Measurements from ENCODE around the gene CNIH1.

GRCh38 chr14:54489318-54489683 lies 48.1 kb upstream of the CNIH1 start:
- no peak for TF ChIP-seq CTCF (IDR thresholded peaks at IDR 0.05; ENCODE audit: insufficient read depth, low read length)
- TF ChIP-seq, protein P1, sequence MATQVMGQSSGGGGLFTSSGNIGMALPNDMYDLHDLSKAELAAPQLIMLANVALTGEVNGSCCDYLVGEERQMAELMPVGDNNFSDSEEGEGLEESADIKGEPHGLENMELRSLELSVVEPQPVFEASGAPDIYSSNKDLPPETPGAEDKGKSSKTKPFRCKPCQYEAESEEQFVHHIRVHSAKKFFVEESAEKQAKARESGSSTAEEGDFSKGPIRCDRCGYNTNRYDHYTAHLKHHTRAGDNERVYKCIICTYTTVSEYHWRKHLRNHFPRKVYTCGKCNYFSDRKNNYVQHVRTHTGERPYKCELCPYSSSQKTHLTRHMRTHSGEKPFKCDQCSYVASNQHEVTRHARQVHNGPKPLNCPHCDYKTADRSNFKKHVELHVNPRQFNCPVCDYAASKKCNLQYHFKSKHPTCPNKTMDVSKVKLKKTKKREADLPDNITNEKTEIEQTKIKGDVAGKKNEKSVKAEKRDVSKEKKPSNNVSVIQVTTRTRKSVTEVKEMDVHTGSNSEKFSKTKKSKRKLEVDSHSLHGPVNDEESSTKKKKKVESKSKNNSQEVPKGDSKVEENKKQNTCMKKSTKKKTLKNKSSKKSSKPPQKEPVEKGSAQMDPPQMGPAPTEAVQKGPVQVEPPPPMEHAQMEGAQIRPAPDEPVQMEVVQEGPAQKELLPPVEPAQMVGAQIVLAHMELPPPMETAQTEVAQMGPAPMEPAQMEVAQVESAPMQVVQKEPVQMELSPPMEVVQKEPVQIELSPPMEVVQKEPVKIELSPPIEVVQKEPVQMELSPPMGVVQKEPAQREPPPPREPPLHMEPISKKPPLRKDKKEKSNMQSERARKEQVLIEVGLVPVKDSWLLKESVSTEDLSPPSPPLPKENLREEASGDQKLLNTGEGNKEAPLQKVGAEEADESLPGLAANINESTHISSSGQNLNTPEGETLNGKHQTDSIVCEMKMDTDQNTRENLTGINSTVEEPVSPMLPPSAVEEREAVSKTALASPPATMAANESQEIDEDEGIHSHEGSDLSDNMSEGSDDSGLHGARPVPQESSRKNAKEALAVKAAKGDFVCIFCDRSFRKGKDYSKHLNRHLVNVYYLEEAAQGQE (IDR thresholded peaks at IDR 0.05; ENCODE audit: insufficient replicate concordance, low read depth): no peak
- TF ChIP-seq POLR2AphosphoS5 (IDR thresholded peaks at IDR 0.05; ENCODE audit: low read depth): no peak
- TF ChIP-seq SPI1 (IDR thresholded peaks at IDR 0.05; ENCODE audit: borderline replicate concordance, low read depth): no peak
- TF ChIP-seq GABPA (IDR thresholded peaks at IDR 0.05; ENCODE audit: low read depth): no peak

All from HL-60 (cell line).